Activated T-helper 17 cell treated with anti-CD3 and anti-CD28 coated beads, Interleukin-2, amount 50 U/mL, for 72 hours (primary cell): ENCODE measurements around the gene ZFYVE28. TPM values are rescaled to one million over a fixed set of nuclear protein-coding genes. Genes with fewer than 3 reads are reported as not detected.

Experiments used
- ATAC-seq: fragments of 150-1000 bp; cut with Tn5 transposase; replicated peaks from 2 replicates; pipeline ENCODE4 v1.10.0; 2021; ENCODE audit warnings: mild to moderate bottlenecking, moderate library complexity
- H3K27ac Mint-ChIP-seq: one replicate; pipeline ENCODE4 v1.8.0; 2022; ENCODE audit warnings: mixed read lengths
- H3K27me3 Mint-ChIP-seq: one replicate; pipeline ENCODE4 v1.8.0; 2022; ENCODE audit warnings: mixed read lengths
- H3K36me3 Mint-ChIP-seq: one replicate; pipeline ENCODE4 v1.8.0; 2022; ENCODE audit warnings: low read depth, mild to moderate bottlenecking, mixed read lengths
- H3K4me1 Mint-ChIP-seq: one replicate; pipeline ENCODE4 v1.8.0; 2022; ENCODE audit warnings: mixed read lengths
- H3K4me3 Mint-ChIP-seq: one replicate; pipeline ENCODE4 v1.8.0; 2022; ENCODE audit warnings: mild to moderate bottlenecking, mixed read lengths
- H3K9me3 Mint-ChIP-seq: one replicate; pipeline ENCODE4 v1.8.0; 2022; ENCODE audit warnings: mixed read lengths
- total RNA-seq, 2 donors: library from RNA; stranded (reverse); gene quantifications; one replicate each; pipeline ENCODE4 v1.2.3, GENCODE V29; 2022

Gene ZFYVE28
- total RNA-seq, 2 donors from 2014 or later, result 36.3 to 42.7 TPM

DNA sequence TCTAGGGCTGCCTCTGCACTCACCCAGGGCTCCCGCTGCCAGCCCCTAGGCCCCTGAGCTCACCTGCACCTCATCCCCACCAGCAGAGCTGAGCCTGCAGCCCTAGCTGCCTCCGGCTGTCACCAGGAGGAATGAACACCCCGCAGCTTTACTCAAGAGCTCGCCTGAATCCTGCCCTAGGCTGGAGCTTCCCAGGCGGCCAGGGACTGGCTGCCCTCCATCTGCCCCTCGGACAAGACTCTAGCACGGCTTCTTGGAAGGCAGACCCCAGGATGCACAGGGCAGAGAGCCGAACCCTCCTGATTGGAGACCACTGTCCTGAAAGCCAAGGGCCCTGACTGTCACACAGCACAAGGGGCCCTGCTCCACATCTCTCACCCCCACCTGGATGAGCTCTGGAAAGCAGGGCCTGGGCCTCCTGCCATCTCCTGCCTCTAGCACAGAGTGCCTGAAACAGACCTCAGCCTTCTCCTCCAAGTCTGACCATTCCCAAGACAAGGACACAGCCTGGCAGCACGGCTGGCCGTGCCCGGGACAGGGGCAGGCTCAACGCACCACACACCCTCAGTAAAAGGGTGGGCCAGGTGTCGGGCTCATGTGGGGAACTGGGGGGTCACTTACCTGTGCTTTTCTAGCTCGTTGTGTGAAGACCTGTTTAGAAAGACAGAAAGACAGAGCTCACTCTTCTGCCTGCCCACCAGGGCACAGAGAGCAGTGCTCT is 160.9 kb downstream of the ZFYVE28 start:
- Mint-ChIP-seq H3K4me3 (no peak overlapping the region), H3K36me3 (peaks cover 14% of the 10 kb centered on the region), H3K9me3 (no peaks in the 10 kb centered on the region), H3K4me1 (no peaks in the 10 kb centered on the region), H3K27ac (peak overlapping the region; percentile 22), H3K27me3 (no peaks in the 10 kb centered on the region)
- no peak for ATAC-seq

DNA sequence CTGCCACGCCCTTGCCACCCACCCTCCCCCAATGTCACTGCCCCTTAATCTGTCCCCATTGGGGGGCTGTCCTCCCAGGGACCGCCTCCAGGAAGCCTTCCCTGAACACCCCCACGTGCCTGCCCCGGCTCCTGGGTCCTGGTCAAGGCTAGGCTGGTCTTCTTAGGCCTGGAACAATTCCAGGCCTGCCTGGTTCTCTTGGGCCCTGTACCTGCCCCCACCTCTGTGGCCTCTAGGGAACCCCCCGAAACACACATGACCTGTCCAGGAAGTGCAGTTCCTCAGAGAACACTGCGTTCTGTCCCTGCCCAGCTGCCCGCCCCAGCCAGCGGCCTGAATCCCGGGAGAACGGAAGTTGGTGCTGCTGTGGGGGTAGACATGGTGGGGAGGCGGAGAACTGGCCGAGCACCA is 161.7 kb downstream of the ZFYVE28 start:
- Mint-ChIP-seq H3K27ac (no peak overlapping the region), H3K36me3 (peaks cover 14% of the 10 kb centered on the region), H3K4me3 (no peak overlapping the region), H3K27me3 (no peaks in the 10 kb centered on the region), H3K4me1 (no peaks in the 10 kb centered on the region), H3K9me3 (no peaks in the 10 kb centered on the region)
- no peak for ATAC-seq

DNA sequence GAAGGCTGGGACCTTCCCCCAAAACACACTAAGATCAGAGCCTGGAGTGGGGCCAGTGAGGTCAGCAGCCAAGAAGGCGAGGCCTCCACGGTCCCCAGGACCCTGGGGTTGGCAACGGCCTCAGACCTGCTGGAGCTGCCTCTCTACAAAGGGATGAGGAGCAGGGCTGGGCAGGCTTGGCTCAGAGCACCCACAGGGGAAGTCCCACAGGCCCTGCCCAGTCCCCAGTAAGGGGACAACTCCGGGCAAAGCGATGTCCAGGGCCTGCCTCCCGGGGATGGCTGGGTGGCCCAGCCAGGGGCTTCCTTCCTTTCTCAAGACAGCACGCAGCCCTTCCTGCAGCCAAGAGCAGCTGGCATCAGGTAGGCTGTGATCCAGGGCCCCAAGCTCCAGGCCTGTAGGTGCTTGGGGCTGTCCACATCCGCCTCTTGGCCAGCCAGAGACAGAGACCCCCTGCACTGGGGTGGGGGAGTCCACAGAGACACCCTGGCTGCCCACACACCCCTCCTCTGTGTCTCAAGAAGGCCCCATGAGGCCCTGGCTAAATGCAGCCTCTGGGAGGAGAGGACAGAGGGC is 162.2 kb downstream of the ZFYVE28 start:
- H3K27ac Mint-ChIP-seq, result no peak overlapping the region
- peaks cover 14% of the 10 kb centered on the region for H3K36me3 Mint-ChIP-seq
- no peak overlapping the region for H3K4me3 Mint-ChIP-seq
- no peaks in the 10 kb centered on the region for H3K4me1 Mint-ChIP-seq
- no peaks in the 10 kb centered on the region for H3K9me3 Mint-ChIP-seq
- no peak for ATAC-seq
- H3K27me3 Mint-ChIP-seq, result no peaks in the 10 kb centered on the region

DNA sequence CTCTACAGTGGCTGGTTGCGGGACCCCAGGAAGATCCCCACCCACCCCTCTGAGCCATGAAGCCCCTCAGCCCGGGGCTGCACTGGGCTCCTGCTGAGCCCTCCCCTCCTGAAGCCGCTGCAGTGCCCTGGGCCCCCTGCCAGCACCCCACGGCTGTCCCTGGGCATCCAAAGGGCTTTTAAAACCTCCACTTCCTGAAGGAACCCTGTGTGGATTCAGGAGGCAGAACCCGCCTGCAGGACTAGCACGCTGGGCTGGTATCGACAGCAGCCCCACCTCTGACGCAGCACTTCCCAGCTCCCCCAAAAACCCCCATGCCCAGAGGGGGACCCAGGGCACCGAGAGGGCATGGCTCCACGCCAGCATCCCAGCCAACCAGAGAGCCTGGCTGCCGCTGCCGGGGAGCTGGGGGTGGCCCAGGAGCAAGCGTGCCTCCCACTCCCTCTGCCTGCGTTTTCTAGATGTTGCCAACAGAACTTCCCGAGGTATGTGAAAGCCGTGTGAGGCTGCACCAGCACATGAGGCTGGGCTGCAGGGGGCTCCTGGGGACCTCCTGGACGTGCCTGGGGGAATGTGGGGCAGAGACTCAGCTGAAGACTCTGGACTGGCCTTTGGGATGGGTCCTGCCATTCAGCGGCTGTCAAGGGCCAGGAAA is 162.8 kb downstream of the ZFYVE28 start:
- Mint-ChIP-seq H3K27ac (no peak overlapping the region), H3K4me1 (no peaks in the 10 kb centered on the region), H3K4me3 (no peak overlapping the region), H3K9me3 (no peaks in the 10 kb centered on the region), H3K36me3 (peaks cover 14% of the 10 kb centered on the region), H3K27me3 (no peaks in the 10 kb centered on the region)
- ATAC-seq, result no peak

DNA sequence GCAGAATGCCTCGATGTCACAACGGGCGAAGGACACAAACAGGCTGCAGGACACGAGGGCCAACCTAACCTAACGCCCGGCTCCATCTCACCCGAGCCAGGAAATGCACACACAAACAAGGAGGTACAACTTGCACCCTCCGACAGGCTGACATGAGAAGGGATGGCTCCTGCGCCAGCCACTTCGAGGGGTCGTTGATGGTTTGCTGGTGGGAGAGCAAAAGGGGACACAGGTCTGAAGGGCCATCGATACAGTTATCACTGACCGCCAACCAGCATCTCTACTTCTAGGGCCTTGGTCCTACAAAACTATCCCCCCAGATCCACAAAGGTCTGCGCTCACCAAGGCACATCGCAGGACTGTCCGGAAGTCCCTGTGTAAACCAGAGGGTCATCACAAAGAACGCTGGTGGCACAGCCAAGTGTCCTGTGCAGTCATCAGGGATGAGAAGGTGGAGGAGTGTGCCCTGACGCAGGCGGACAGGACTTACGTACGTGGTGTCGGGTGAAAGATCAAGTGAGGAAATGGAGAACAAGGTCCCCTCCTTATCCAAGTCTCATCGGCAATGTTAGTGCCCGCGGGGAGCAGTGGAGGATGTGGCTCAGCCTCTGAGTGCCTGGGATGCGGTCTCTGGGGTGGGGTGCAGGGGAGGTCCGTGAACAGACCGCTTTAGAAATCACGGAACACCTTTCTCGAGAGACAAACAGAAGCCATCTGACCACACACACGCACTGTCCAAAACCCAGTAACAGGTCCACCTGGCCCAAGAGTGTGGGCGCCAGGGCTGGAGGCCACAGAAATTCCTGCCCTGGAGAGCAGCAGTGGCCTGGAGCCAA is 163.6 kb downstream of the ZFYVE28 start:
- no peaks in the 10 kb centered on the region for H3K27me3 Mint-ChIP-seq
- no peak overlapping the region for H3K27ac Mint-ChIP-seq
- H3K4me3 Mint-ChIP-seq, result no peak overlapping the region
- no peak for ATAC-seq
- H3K4me1 Mint-ChIP-seq, result no peaks in the 10 kb centered on the region
- H3K36me3 Mint-ChIP-seq, result peaks cover 14% of the 10 kb centered on the region
- no peaks in the 10 kb centered on the region for H3K9me3 Mint-ChIP-seq

DNA sequence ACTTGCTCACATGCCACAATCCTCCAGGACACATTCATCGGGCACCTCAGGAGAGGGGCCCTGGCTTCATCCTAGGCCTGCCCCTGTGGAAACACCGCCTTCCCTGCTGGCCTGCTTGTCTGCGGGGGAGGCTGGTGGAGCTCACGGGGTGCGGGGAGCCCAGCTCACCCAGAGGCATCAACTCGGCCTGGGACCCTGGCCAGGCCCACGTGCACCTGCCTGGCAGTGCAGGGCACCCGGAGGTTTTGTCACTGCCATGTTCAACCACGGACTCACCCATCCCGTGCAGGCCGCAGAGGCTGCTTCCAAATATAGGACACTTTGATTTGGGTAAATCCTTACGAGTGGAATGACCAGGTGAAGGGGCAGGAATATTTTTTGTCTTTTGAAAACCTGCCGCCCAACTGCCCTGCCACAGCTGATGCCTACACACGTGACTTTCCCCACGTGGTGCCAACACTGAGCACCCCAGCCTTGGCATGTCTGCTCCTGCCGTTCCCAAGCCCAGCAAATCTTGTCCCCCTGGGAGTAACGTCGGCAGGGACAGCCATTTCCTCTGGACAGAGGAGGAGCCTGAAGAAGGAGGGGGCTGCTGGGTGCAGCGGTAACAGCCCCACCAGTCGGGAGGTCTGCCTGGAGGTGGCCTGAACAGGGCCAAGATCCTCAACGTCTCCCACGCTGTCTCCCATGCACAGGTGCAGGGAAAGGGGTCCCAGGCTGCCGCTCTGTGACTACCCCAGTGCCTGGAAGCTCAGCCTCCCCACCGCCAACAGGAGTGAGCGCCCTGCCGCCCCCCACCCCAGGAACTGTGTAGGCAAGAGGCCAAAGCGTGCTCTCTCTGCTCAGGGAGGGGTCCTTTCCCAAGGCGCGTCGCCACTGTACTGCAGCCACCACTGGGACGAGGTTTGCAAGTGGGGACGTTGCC is 165.0 kb downstream of the ZFYVE28 start:
- H3K4me3 Mint-ChIP-seq, result no peak overlapping the region
- ATAC-seq, result no peak
- no peak overlapping the region for H3K27ac Mint-ChIP-seq
- no peaks in the 10 kb centered on the region for H3K9me3 Mint-ChIP-seq
- H3K4me1 Mint-ChIP-seq, result no peaks in the 10 kb centered on the region
- peaks cover 14% of the 10 kb centered on the region for H3K36me3 Mint-ChIP-seq
- no peaks in the 10 kb centered on the region for H3K27me3 Mint-ChIP-seq

DNA sequence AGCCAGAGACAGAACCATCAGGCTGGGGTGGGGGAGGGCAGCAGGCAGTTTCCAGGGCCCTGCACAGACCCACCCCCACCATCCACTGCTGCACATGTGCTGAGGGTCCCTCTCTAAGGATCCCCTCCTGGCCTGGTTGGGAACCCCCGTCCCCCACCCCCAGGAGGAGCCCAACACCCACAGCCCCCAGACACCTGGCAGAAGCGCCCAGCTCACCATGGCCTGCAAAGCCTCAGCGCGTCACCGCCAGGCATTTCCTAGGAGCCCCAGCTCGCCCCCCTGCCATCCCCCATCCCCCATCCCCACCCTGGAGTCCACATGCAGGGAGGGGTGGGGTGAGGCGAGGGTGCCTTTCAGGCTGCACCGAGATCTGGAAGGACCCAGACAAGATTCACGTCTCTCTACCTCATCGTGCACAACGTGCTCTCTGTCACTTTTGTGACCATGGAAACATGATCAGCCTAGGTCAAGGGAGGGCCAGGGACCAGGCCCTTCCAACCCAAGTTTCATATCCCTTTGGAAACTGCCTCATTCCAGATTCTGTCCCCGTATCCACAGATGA is 165.8 kb downstream of the ZFYVE28 start:
- no peak overlapping the region for H3K27ac Mint-ChIP-seq
- ATAC-seq, result no peak
- H3K9me3 Mint-ChIP-seq, result no peaks in the 10 kb centered on the region
- H3K36me3 Mint-ChIP-seq, result peaks cover 14% of the 10 kb centered on the region
- no peaks in the 10 kb centered on the region for H3K4me1 Mint-ChIP-seq
- H3K4me3 Mint-ChIP-seq, result no peak overlapping the region
- no peaks in the 10 kb centered on the region for H3K27me3 Mint-ChIP-seq

DNA sequence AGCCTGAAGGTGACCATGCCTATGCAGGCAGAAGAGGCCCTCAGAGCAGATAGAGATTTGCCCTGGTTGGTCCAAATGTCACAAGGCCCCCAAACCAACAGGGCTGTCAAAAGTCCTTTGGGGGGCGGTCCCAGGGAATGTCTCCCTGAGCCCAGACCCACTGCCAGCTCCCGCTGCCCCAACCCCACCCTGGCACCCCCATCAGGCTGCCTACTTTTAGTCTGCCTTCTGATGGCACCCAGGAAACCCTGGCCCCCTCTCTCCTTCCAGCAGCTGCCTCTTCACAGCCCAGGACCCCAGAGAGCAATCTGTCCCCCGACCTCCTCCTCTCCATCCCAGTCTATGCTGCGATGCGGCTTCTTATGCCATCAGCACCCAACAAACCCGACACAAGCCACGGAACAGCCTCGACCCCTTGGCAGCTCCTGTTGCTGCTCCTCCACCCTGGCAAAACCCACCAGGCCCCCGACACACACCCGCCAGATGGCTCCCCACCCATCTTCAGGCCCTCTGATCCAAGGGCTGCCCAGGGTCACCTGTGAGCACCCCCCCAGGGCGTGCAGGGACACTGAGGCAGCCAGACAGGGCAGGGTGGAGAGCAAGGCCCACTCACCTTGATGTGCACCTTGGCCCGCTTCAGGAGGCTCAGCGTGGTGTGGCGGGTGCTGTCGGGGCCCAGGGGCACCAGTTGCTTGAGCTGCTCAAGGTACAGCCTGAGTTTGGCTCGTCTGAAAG is 166.5 kb downstream of the ZFYVE28 start:
- Mint-ChIP-seq H3K27ac (no peak overlapping the region), H3K9me3 (no peaks in the 10 kb centered on the region), H3K36me3 (peaks cover 14% of the 10 kb centered on the region), H3K4me1 (no peaks in the 10 kb centered on the region), H3K27me3 (no peaks in the 10 kb centered on the region), H3K4me3 (no peak overlapping the region)
- ATAC-seq, result no peak

DNA sequence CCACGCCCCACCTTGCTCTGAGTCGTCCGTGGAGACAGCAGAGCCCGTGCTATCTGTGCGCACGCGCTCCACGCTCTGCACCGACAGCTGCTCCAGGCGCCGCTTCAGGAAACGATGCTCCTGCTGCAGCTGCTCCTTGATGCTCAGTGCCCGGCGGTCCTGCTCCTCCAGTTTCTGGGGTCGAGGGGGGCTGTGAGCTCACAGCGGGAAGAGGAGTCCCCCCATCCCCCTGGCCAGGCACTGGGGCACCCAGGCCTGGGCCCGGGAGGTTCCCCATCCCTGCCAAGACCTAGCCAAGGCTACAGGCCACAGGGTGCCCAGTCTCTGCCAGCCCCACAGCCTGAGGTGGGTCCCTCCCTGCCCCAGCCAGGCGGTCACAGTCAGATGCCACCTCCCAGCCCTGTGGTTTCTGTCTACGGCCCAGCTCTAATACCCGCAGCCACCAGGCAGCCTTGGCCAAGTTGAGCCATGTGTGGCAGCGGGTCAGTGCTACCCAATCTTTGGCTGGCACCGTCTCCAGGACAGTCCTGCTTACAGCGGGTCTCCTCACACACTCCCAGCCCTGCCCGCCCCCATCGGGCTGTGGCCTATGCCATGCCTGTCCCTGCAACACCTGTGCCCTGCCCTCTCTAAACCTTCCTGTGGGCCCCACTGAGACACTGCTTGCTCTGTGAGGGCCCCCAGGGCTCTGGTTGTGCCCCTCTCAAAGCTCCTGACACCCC is 167.2 kb downstream of the ZFYVE28 start:
- peaks cover 14% of the 10 kb centered on the region for H3K36me3 Mint-ChIP-seq

DNA sequence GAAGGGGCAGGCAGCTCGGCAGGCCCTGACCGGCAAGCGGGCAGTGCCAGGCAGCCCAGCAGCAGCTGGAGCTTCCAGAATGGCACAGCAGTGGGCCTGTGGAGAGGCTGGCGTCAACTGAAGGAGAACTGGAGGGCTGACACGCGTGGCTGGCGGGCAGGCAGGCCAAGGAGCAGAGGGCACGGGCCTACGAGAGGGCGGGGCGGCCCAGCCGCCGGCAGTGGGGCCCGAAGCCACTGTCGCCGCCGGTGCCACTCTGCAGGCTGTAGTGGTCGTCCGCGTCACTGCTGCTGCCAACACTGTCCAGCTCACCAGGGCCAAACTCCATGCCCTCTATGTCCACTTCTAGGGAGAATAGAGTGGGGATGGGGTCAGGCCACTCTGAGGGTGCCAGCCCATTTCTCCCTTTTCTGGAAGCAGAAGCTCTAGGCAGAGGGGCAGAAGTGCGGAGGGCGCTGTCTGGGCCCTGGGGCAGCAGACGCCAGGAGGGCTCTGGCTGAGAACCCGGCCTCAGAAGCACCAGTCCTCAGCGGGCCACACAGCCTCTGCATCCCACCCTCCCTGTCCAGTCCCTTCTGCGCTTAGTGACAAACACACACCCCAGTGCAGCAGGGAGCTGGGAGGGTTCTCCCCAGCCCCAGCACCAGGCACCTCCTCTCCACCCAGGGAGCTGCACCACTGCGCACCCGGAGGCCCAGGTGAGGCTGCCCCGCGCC is 167.9 kb downstream of the ZFYVE28 start:
- Mint-ChIP-seq H3K4me3 (no peak overlapping the region), H3K27me3 (no peaks in the 10 kb centered on the region), H3K27ac (no peak overlapping the region), H3K36me3 (peaks cover 14% of the 10 kb centered on the region), H3K4me1 (peaks cover 1% of the 10 kb centered on the region), H3K9me3 (no peaks in the 10 kb centered on the region)
- no peak for ATAC-seq

More for the DNA sequence above, 167.2 kb downstream of the ZFYVE28 start:
- no peaks in the 10 kb centered on the region for H3K27me3 Mint-ChIP-seq
- no peak overlapping the region for H3K27ac Mint-ChIP-seq
- no peaks in the 10 kb centered on the region for H3K4me1 Mint-ChIP-seq
- ATAC-seq, result no peak
- no peak overlapping the region for H3K4me3 Mint-ChIP-seq
- H3K9me3 Mint-ChIP-seq, result no peaks in the 10 kb centered on the region

DNA sequence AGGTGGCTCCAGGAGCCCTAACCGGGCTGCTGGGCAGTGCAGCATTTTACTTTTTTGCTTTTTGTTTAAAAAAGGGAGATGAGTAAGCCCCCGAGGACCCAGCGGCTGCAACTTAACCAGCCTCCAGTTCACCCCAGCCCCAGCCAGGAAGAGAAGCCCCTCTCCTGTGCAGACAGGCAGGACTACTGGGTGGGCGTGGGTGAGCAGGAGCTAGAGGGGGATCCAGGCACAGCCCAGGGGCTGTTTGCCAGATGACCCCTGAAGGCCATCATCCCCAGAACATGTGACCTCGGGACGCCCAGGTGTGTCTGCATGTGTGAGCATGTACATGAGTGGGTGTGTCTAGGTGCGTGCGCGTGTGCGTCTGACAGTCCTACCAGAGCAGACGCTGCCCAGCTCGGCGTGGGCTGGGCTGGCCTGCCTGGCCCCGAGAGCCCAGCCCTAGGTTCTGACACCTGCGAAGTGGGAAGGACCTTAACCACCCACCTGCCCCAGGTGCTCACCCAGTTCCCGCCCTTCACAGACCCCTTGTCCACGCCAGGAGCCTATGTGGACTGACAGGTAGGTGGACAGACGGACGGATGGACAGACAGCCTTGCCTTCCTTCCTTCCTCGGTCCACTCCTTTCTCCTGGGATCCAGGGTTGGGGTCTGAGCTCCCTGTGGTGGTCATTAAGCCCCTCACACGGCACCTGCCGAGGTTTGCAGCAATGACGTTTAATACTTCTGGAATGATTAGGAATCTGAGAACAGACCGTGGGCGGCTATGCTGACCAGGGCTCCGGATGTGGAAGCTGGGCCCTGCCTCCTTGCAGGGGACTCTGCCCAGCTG is 168.7 kb downstream of the ZFYVE28 start:
- H3K27me3 Mint-ChIP-seq, result no peaks in the 10 kb centered on the region
- ATAC-seq, result no peak
- H3K4me1 Mint-ChIP-seq, result peaks cover 8% of the 10 kb centered on the region
- no peaks in the 10 kb centered on the region for H3K9me3 Mint-ChIP-seq
- no peak overlapping the region for H3K4me3 Mint-ChIP-seq
- H3K36me3 Mint-ChIP-seq, result peaks cover 10% of the 10 kb centered on the region
- no peak overlapping the region for H3K27ac Mint-ChIP-seq
